ENCODE results near the gene CFAP410.

Gene CFAP410

GRCh38 chr21:44298301-44298700 lies 40.9 kb downstream of the CFAP410 start:
- DNase-seq (ENCODE audit: low read depth in 2 of 2), result no peak

- peak; percentile 55 to 73 for DNase-seq (ENCODE audit: low read depth in 2 of 2)
Measured at GRCh38 chr21:44297525-44298290, 41.5 kb downstream of the CFAP410 start.

DNA sequence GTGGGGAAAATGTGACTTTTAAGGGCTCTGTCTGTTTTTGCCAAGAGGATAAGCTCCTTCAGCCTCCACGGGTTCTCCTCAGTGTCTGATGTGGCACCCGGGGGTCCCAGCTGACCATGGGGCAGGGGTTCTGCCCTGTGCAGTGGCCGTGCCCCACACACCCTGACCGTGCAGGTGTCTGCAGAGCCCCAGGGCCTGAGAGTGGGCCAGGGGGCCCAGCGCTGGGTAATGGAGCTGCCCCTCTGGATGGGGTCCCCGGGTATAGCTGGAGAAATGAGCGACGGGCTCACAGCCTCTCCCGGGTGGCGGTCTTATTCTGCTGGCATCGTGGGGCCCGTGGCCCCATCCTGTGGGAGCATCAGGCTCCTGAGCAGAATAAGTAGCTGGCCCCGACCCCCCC lies 42.3 kb downstream of the CFAP410 start:
- no peak for DNase-seq (ENCODE audit: low read depth in 2 of 2)

GRCh38 chr21:44296103-44296519 lies 43.1 kb downstream of the CFAP410 start:
- no peak for DNase-seq (ENCODE audit: low read depth in 2 of 2)

DNA sequence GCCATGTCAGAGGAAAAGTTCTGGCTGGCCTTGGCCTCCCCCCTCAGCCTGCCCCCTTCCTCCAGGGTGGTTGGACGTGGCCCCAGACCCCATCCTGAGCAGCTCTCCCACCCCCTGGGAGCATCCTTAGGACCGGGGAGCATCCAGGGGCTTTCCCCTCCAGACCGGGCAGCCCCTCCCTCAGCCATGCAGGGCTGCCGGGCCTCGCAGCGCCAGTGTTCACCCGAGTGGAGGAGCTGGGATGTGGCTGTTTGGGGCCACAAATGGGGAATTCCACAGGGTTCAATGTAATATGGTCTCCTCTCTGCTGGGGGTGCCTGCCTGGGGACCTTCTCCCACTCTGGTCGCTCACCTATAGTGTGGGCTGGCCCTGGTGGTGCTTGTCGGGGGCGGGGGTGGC lies 43.5 kb downstream of the CFAP410 start:
- no peak for DNase-seq (ENCODE audit: low read depth in 2 of 2)

DNA sequence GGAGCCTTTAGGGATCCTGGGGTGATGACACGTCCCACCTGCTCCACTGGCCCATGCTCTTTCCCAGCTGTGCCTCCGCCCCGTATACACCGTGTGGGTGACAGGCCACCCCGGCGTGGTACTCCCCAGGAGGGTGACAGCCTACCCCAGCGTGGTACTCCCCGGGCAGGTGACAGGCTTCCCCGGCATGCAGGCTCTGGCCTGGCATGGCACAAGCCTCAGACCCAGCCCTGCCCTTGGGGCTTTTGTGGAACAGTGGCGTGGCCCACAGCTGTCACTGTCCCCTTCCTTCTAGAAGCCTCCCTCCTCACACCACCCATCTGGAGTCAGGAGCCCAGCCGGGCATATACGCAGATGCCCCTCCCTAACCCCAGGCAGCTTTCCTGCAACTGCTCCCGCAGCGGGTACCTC lies 44.0 kb downstream of the CFAP410 start:
- no peak for DNase-seq (ENCODE audit: low read depth in 2 of 2)

DNA sequence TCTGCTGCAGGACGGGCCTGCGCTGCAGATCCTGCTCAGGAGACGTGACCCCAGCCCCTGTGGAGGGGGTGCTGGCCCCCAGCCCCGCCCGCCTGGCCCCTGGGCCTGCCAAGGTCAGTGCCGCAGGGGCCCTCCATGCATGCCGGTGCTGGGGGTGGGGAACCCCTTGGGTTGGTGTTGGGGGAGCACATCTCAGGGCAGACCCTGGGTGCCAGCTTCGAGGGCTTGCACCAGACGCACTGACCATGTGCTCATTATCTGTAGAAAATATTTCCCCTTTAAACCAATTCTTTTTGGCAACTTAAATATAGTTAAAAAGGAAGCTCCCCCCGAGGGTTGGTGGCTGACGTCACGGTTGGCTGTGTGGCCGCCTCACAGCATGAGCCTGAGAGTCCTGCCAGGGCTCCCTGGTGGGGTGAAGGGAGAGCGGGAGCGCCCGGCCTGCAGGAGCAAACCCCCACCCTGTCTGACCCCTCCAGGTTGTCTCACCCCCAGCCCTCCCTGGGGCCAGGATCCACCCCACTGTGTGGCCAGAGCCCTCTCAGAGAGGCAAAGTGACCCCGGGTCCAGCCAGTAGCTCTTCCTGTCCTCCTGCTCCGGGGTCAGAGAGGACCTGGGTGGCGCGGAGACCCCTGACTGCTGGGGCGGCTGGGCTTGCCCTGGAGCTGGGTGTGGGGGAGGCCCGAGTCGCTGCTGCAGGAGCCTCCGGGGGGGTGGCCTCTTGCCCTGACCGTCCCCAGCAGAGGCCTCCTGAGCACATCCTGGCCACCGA lies 44.6 kb downstream of the CFAP410 start:
- no peak for DNase-seq (ENCODE audit: low read depth in 2 of 2)

DNA sequence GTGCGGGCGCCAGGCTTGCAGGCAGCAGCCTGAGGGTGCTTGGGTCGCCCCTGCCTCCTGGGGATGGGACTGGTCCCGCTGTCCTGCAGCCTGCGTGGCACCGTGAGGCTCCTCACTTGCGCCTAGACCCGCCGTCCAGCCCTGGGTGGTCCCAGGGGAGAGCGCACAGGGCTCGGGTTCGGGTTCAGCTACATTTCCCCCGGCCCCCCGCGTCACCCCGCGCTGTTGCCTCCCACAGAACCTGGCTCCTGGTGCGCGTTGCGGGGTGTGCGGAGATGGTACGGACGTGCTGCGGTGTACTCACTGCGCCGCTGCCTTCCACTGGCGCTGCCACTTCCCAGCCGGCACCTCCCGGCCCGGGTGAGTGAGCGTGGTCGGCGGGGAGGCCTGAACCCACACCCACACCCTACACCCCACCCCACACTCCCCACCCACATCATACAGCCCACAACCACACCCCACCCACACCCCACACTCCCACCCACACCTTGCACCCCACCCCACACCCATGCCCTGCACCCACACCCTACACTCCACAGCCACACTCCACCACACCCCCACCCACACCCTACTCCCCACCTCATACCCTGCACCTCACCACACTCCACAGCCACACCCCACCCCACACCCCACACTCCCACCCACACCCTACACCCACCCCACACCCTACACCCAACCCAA lies 45.5 kb downstream of the CFAP410 start:
- DNase-seq (ENCODE audit: low read depth in 2 of 2), result no peak

DNA sequence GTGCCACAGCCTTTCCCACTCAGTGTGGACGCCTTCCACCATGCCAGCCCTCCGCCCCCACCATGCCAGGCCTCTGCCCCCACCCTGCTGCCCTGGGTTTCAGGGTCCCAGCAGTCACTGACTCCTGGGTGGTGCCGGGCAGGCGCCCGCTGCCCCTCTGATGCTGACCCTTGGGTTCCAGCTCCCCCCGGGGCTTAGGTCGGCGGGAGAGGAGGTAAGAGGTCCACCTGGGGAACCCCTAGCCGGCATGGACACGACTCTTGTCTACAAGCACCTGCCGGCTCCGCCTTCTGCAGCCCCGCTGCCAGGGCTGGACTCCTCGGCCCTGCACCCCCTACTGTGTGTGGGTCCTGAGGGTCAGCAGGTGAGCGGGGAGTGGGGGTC lies 46.4 kb downstream of the CFAP410 start:
- no peak for DNase-seq (ENCODE audit: low read depth in 2 of 2)

DNA sequence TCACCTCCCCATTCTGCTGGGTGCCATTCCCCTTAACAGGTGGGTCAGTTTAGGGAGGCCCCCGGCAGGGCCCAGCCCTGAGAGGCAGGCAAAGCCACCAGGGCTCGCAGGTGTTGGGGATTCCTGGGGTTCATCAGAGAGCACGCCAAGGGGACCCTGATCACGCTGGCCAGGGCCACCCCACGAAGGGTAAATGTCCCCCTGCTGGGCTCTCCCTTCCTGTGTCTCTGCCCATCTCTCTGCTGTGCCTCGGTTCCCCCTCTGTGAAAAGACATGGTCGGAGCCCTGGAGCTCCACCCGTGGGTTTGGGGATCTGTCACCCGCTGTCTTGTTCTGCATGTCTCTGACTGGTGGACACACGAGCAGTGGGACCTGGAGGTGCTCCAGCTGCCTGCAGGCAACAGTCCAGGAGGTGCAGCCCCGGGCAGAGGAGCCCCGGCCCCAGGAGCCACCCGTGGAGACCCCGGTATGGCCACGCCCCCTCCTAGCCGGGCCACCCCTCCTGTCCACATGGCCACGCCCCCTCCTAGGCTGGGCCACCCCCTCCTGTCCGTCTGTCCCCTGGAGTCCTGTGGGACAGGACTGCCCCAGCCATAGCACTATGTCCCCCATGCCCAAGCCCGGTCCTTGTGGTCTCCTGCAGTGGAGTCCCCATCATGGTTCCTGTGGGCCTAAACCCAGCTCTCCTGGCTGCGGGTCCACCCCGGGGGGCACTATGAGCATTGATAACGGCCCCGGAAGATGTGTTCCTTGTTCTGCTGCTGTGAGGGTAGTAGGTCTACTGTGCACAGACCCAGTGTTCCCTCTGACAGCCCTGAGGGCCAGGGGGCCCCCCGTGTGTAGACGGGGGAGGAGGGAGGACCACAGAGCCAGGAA lies 47.0 kb downstream of the CFAP410 start:
- no peak for DNase-seq (ENCODE audit: low read depth in 2 of 2)

- no peak for DNase-seq (ENCODE audit: low read depth in 2 of 2)
Measured at GRCh38 chr21:44291078-44291935, 47.9 kb downstream of the CFAP410 start.

GRCh38 chr21:44290327-44291077 lies 48.7 kb downstream of the CFAP410 start:
- no peak for DNase-seq (ENCODE audit: low read depth in 2 of 2)

DNA sequence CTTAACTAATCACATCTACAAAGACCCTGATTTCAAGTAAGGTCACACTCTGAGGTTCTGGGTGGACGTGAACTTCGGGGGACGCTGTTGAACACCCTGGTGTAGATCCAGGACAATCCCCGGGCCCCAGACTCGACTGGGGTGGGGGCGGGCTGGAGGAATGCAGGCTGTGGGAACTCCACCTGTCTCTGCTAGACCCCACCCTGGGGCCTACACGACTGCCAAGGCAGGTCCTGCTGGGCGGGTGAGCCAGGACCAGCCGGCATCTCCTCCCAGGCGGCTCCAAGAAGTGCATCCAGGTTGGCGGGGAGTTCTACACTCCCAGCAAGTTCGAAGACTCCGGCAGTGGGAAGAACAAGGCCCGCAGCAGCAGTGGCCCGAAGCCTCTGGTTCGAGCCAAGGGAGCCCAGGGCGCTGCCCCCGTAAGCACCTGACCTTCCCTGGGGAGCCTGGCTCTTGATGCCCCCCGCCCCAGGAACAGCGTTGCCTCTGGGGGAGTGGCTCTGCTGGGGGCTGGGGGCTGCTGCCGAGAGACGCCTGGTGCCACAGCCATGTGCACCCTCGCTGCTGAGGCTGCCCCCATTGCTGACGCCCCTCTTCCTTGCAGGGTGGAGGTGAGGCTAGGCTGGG lies 49.7 kb downstream of the CFAP410 start:
- DNase-seq (ENCODE audit: low read depth in 2 of 2), result no peak

- DNase-seq (ENCODE audit: low read depth in 2 of 2), result no peak
Measured at GRCh38 chr21:44288251-44289110, 50.7 kb downstream of the CFAP410 start.

GRCh38 chr21:44286716-44287632 lies 52.2 kb downstream of the CFAP410 start:
- DNase-seq (ENCODE audit: low read depth in 2 of 2), result no peak

GRCh38 chr21:44286086-44286715 lies 53.0 kb downstream of the CFAP410 start:
- no peak for DNase-seq (ENCODE audit: low read depth in 2 of 2)

Measured in stimulated activated CD4-positive, alpha-beta T cell treated with anti-CD3 and anti-CD28 coated beads, Interleukin-15, amount 100 ng/mL, for 48 hours (primary cell).